ENCODE results near the gene CHCHD3. TPM values are rescaled to one million over a fixed set of nuclear protein-coding genes. Genes with fewer than 3 reads are reported as not detected.

CHCHD3 gene
- polyA plus RNA-seq, 2 of the 4 experiments (the other 2 are of a cell fraction) = 96.7 to 139 TPM

DNA sequence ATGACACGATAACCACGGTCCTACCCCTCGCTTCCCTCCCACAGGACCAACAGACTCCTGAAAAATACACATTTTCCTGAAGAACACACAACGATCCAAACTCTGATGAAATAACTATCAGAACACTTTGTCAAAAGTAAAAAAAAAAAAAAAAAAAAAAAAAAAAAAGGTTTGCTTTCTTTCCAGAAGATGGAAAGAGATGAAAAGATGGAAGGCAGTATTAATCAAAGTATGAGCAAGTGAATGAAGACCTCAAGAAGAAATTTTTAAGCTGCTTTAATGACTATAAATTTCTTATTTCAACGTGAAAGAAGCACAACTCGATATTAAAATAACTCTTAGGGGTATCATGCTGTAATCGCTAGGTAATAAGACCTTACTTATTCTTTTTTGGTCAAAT lies 202.3 kb downstream of the CHCHD3 start (continued):
- TF ChIP-seq, protein P1, sequence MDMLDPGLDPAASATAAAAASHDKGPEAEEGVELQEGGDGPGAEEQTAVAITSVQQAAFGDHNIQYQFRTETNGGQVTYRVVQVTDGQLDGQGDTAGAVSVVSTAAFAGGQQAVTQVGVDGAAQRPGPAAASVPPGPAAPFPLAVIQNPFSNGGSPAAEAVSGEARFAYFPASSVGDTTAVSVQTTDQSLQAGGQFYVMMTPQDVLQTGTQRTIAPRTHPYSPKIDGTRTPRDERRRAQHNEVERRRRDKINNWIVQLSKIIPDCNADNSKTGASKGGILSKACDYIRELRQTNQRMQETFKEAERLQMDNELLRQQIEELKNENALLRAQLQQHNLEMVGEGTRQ (IDR thresholded peaks at IDR 0.05) = no peak

DNA sequence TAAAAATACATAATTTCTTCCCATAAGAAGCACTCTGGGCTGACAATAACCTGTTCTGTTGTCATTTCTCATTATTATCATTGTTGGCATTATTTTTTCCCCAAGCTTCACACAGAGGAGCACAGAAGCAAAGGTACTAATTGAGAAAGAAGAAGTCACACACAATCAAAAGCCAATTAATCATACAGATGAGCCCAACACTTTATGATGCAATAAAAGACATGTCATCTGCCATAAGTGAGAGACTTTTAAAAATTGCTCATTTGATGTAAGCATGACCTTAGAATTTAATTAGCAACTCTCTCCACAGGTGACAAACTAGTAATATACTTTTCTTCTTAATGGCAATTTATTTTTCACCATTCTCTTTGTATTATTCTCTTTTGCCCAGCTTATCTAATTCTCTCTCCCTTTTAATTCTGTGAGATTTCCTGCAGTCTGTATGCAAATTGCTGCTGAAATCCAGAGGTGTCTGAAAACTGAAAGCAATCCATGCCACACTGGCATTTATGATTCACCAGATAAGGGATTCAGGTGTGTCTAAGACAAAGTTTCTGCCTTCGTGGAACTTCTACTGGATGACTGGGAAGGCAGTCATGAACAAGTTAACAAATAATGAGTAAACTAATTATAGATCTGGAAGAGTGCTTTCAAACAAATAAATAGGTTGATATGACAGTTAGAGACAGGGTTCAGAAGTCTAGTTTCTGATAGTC lies 203.5 kb downstream of the CHCHD3 start:
- Histone ChIP-seq H3K27ac (no peak overlapping the region), H3K4me2 (no peak overlapping the region), H3K4me1 (no peaks in the 10 kb centered on the region), H3K9me3 (no peaks in the 10 kb centered on the region), H3K4me3 (no peak overlapping the region)
- POLR2A ChIA-PET = no interaction called here
- WGBS (ENCODE audit: missing lambda C conversion rate) = 38% methylated on average over 1 of the region's 1 CpG
- FAIRE-seq (no peak), ATAC-seq (no peak), DNase-seq (ENCODE audit: low read depth in 1 of 2, low spot score in 1 of 2) (no peak)
- TF ChIP-seq, protein P2, sequence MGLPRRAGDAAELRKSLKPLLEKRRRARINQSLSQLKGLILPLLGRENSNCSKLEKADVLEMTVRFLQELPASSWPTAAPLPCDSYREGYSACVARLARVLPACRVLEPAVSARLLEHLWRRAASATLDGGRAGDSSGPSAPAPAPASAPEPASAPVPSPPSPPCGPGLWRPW (IDR thresholded peaks at IDR 0.05) = no peak
- CTCF ChIA-PET = no interaction called here

DNA sequence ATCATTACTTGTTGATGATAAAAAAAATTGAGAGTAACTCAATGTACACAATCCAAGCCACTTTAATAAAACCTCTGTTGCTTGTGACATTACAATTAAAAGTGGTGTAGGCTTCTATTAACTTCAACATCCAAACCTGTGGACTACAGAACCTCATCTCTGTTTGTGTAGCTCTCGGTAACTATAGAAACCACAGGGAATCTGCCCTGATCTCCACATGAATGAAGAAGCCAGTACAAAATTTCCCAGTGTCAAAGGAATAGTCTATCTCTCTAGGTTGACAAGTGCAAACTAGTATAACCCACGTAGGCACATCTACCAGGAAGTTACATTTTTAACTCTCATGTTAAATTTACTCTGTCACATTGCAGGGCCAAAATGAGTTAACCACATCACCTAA lies 204.3 kb downstream of the CHCHD3 start:
- ATAC-seq (no peak), DNase-seq (ENCODE audit: low read depth in 1 of 2, low spot score in 1 of 2) (no peak), FAIRE-seq (no peak)
- Histone ChIP-seq H3K4me1 (no peaks in the 10 kb centered on the region), H3K4me2 (no peak overlapping the region), H3K4me3 (no peak overlapping the region), H3K27ac (no peak overlapping the region), H3K9me3 (no peaks in the 10 kb centered on the region)
- TF ChIP-seq CBX8 (IDR thresholded peaks at IDR 0.05) = no peak
- no peak for TF ChIP-seq RARB (CRISPR knock-in tag; IDR thresholded peaks at IDR 0.05)
- no peak for TF ChIP-seq MAZ (IDR thresholded peaks at IDR 0.05; ENCODE audit: borderline replicate concordance, low read depth, low read length)
- no peak for TF ChIP-seq HOXB13 (CRISPR knock-in tag; IDR thresholded peaks at IDR 0.05; ENCODE audit: low read depth)
- TF ChIP-seq HEYL (CRISPR knock-in tag; IDR thresholded peaks at IDR 0.05) = no peak
- TF ChIP-seq, protein P3, sequence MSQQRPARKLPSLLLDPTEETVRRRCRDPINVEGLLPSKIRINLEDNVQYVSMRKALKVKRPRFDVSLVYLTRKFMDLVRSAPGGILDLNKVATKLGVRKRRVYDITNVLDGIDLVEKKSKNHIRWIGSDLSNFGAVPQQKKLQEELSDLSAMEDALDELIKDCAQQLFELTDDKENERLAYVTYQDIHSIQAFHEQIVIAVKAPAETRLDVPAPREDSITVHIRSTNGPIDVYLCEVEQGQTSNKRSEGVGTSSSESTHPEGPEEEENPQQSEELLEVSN (IDR thresholded peaks at IDR 0.05; ENCODE audit: borderline replicate concordance, low read depth) = no peak
- TF ChIP-seq FOSB (CRISPR knock-in tag; IDR thresholded peaks at IDR 0.05) = no peak
- no peak for TF ChIP-seq FOXS1 (CRISPR knock-in tag; IDR thresholded peaks at IDR 0.05)
- TF ChIP-seq HOXB5 (CRISPR knock-in tag; IDR thresholded peaks at IDR 0.05) = no peak
- no peak for TF ChIP-seq TP53 (CRISPR knock-in tag; IDR thresholded peaks at IDR 0.05)
- no peak for TF ChIP-seq EHMT2 (IDR thresholded peaks at IDR 0.05; ENCODE audit: low read depth)
- no peak for TF ChIP-seq POLR2AphosphoS2 (conservative IDR thresholded peaks at IDR 0.05; ENCODE audit: low read length)
- TF ChIP-seq, protein P4, sequence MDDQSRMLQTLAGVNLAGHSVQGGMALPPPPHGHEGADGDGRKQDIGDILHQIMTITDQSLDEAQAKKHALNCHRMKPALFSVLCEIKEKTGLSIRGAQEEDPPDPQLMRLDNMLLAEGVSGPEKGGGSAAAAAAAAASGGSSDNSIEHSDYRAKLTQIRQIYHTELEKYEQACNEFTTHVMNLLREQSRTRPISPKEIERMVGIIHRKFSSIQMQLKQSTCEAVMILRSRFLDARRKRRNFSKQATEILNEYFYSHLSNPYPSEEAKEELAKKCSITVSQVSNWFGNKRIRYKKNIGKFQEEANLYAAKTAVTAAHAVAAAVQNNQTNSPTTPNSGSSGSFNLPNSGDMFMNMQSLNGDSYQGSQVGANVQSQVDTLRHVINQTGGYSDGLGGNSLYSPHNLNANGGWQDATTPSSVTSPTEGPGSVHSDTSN (IDR thresholded peaks at IDR 0.05) = no peak
- TF ChIP-seq JUN (IDR thresholded peaks at IDR 0.05) = no peak
- no peak for TF ChIP-seq FOSL2 (IDR thresholded peaks at IDR 0.05)
- no peak for TF ChIP-seq FOSL2 (CRISPR knock-in tag; IDR thresholded peaks at IDR 0.05)
- no peak for TF ChIP-seq CHD4 (IDR thresholded peaks at IDR 0.05; ENCODE audit: borderline replicate concordance)
- no peak for TF ChIP-seq RFX5 (IDR thresholded peaks at IDR 0.05)
- TF ChIP-seq SREBF2 (IDR thresholded peaks at IDR 0.05) = no peak
- CTCF ChIA-PET = no interaction called here
- POLR2A ChIA-PET = no interaction called here
- WGBS (ENCODE audit: missing lambda C conversion rate) = 95% methylated on average over 2 of the region's 2 CpGs

DNA sequence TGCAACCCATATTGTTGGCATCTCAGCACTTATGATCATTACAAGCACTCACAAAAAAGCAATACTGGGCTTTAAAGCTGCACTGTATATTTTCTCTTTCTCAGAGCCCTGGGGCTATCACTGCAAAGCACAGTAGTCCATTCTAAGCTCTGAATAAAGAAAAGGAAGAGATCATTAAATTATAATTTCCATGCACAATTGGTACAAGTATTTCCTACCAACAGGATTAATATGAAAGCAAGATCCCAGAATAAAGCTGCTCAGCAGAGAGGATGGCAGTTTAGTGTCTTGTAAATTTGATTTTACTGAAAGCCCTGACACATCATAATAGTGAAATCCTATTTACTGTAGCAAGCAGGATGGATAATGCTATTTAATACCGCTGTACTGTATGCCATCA lies 205.3 kb downstream of the CHCHD3 start:
- no peak for FAIRE-seq
- Histone ChIP-seq H3K9me3 (no peaks in the 10 kb centered on the region), H3K27ac (no peak overlapping the region), H3K4me2 (no peak overlapping the region), H3K4me3 (no peak overlapping the region), H3K4me1 (no peaks in the 10 kb centered on the region)
- ATAC-seq = no peak
- DNase-seq (ENCODE audit: low read depth in 1 of 2, low spot score in 1 of 2) = no peak
- ChIA-PET POLR2A (no interaction called here), CTCF (no interaction called here)
- WGBS (ENCODE audit: missing lambda C conversion rate) = 96% methylated on average over 1 of the region's 1 CpG
- TF ChIP-seq TFCP2L1 (CRISPR knock-in tag; IDR thresholded peaks at IDR 0.05) (no peak), EHF (CRISPR knock-in tag; IDR thresholded peaks at IDR 0.05) (no peak), ZFP36 (IDR thresholded peaks at IDR 0.05; ENCODE audit: borderline replicate concordance, partially characterized antibody) (no peak), HDAC2 (IDR thresholded peaks at IDR 0.05) (no peak), EHMT2 (IDR thresholded peaks at IDR 0.05; ENCODE audit: low read depth) (no peak), CBX2 (IDR thresholded peaks at IDR 0.05; ENCODE audit: borderline replicate concordance, low read depth) (no peak), POLR2AphosphoS2 (conservative IDR thresholded peaks at IDR 0.05; ENCODE audit: low read length) (no peak), ZNF302 (CRISPR knock-in tag; IDR thresholded peaks at IDR 0.05) (no peak), CBX8 (IDR thresholded peaks at IDR 0.05) (no peak), TP53 (CRISPR knock-in tag; IDR thresholded peaks at IDR 0.05) (no peak), JUN (IDR thresholded peaks at IDR 0.05) (no peak), FOSB (CRISPR knock-in tag; IDR thresholded peaks at IDR 0.05) (no peak), CHD4 (IDR thresholded peaks at IDR 0.05; ENCODE audit: borderline replicate concordance) (no peak)
